IMR-90 (cell line): ENCODE data around the gene STON2. TPM values are rescaled to one million over a fixed set of nuclear protein-coding genes. Genes with fewer than 3 reads are reported as not detected.
A peak's percentile ranks its signal among the peaks of the same experiment; 100 is the strongest.

Experiments
- ATAC-seq: fragments of 200-7000 bp; cut with Tn5 transposase; 2 replicates; pipeline ENCODE4 v1.9.1; 2020; ENCODE audit warnings: low read depth, mild to moderate bottlenecking, moderate library complexity
- BruUV-seq: library from RNA; stranded (reverse); fragments of 400-500 nt; replicated peaks from 2 replicates; lab custom pipeline; 2021; lab: Mats Ljungman, UMichigan
- CTCF ChIA-PET: fragments of 300-600 bp; formaldehyde crosslinking; extraction: SDS; loops from one replicate; lab custom pipeline; 2021; ENCODE audit warnings: antibody characterized with exemption; lab: Yijun Ruan, JAX
- POLR2A ChIA-PET: fragments of 300-600 bp; sonication (Branson Sonifier 250); formaldehyde crosslinking; loops from one replicate; lab custom pipeline; 2022; ENCODE audit warnings: antibody characterized with exemption; ENCODE audit not compliant: unreplicated experiment; lab: Charles Lee
- DNase-seq: peaks from one replicate; pipeline ENCODE4 v3.0.0; 2013
- H2AFZ ChIP-seq: replicated peaks from 2 replicates; pipeline ENCODE3; 2013; ENCODE audit warnings: low read length, mild to moderate bottlenecking; ENCODE audit not compliant: poor library complexity
- H2AK5ac ChIP-seq: 2 replicates; pipeline ENCODE4 v1.6.1; 2013; ENCODE audit warnings: low read depth, low read length, inconsistent platforms
- H2AK9ac ChIP-seq: replicated peaks from 2 replicates; pipeline ENCODE3; 2013; ENCODE audit warnings: mild to moderate bottlenecking, low read depth, low read length, moderate library complexity; ENCODE audit not compliant: poor library complexity
- H2BK120ac ChIP-seq: 2 replicates; pipeline ENCODE4 v1.6.1; 2013; ENCODE audit warnings: low read depth, low read length, inconsistent platforms
- H2BK15ac ChIP-seq: 3 replicates; pipeline ENCODE4 v1.6.1; 2013; ENCODE audit warnings: low read depth, low read length, inconsistent platforms
- H2BK20ac ChIP-seq: 2 replicates; pipeline ENCODE4 v1.6.1; 2013; ENCODE audit warnings: low read depth, mild to moderate bottlenecking, inconsistent platforms, low read length, moderate library complexity
- H2BK5ac ChIP-seq: 2 replicates; pipeline ENCODE4 v1.6.1; 2013; ENCODE audit warnings: mild to moderate bottlenecking, low read depth, low read length, inconsistent platforms; ENCODE audit not compliant: poor library complexity, severe bottlenecking
- H3K14ac ChIP-seq: replicated peaks from 2 replicates; pipeline ENCODE4 v1.6.1; 2013; ENCODE audit warnings: low read depth, low read length, inconsistent platforms
- H3K18ac ChIP-seq: 2 replicates; pipeline ENCODE4 v1.6.1; 2013; ENCODE audit warnings: low read depth, low read length, control low read depth
- H3K23ac ChIP-seq: 2 replicates; pipeline ENCODE4 v1.6.1; 2013; ENCODE audit warnings: low read depth, low read length, inconsistent platforms
- H3K27ac ChIP-seq: 2 replicates; pipeline ENCODE4 v1.5.1; 2013; ENCODE audit warnings: mild to moderate bottlenecking, control low read depth, low read length; ENCODE audit not compliant: insufficient read depth
- H3K27me3 ChIP-seq: 2 replicates; pipeline ENCODE4 v1.6.1; 2013; ENCODE audit warnings: low read length; ENCODE audit not compliant: control insufficient read depth, insufficient read depth
- H3K36me3 ChIP-seq: 2 replicates; pipeline ENCODE4 v1.6.1; 2013; ENCODE audit warnings: low read length, mixed read lengths; ENCODE audit not compliant: control insufficient read depth, insufficient read depth
- H3K4ac ChIP-seq: 2 replicates; pipeline ENCODE4 v1.6.1; 2013; ENCODE audit warnings: low read depth, low read length, inconsistent platforms
- H3K4me1 ChIP-seq: 2 replicates; pipeline ENCODE4 v1.6.1; 2013; ENCODE audit warnings: low read length, mixed read lengths; ENCODE audit not compliant: control insufficient read depth, insufficient read depth
- H3K4me2 ChIP-seq: 2 replicates; pipeline ENCODE4 v1.6.1; 2013; ENCODE audit warnings: low read depth, mild to moderate bottlenecking, control low read depth, low read length, moderate library complexity
- H3K4me3 ChIP-seq: 2 replicates; pipeline ENCODE4 v1.5.1; 2013; ENCODE audit warnings: low read depth, mild to moderate bottlenecking, control low read depth, low read length, moderate library complexity; ENCODE audit not compliant: insufficient read depth
- H3K56ac ChIP-seq: 2 replicates; pipeline ENCODE4 v1.6.1; 2013; ENCODE audit warnings: low read length, inconsistent platforms; ENCODE audit not compliant: insufficient read depth; ENCODE audit errors: extremely low read depth
- H3K79me1 ChIP-seq, 2 experiments: 2 replicates each; pipeline ENCODE4 v1.6.1; 2013; ENCODE audit warnings: low read length in 2 of 2, inconsistent platforms in 1 of 2, low read depth in 1 of 2
- H3K9ac ChIP-seq: 2 replicates; pipeline ENCODE4 v1.6.1; 2013; ENCODE audit warnings: low read depth, low read length, control low read depth
- H3K9me1 ChIP-seq: 2 replicates; pipeline ENCODE4 v1.6.1; 2013; ENCODE audit warnings: low read length, inconsistent platforms; ENCODE audit not compliant: insufficient read depth
- H3K9me3 ChIP-seq: 2 replicates; pipeline ENCODE4 v1.6.1; 2013; ENCODE audit warnings: low read length; ENCODE audit not compliant: control insufficient read depth, insufficient read depth
- H4K20me1 ChIP-seq: 2 replicates; pipeline ENCODE4 v1.6.1; 2013; ENCODE audit warnings: low read length, inconsistent platforms; ENCODE audit not compliant: insufficient read depth
- H4K5ac ChIP-seq: 2 replicates; pipeline ENCODE4 v1.6.1; 2013; ENCODE audit warnings: mild to moderate bottlenecking, low read depth, low read length, control low read depth
- H4K8ac ChIP-seq, 2 experiments: 2 replicates each; pipeline ENCODE4 v1.6.1; 2013; ENCODE audit warnings: low read depth in 2 of 2, low read length in 2 of 2, control low read depth in 1 of 2, inconsistent platforms in 1 of 2
- H4K91ac ChIP-seq: 2 replicates; pipeline ENCODE4 v1.6.1; 2013; ENCODE audit warnings: low read depth, low read length, inconsistent platforms; ENCODE audit not compliant: insufficient read depth
- CHD1 ChIP-seq: IDR thresholded peaks from 2 replicates; pipeline ENCODE4 v1.6.1; 2012; ENCODE audit warnings: low read depth, low read length, improper control_type of control experiment
- CTCF ChIP-seq: conservative IDR thresholded peaks from 2 replicates; pipeline ENCODE4 v1.5.1; 2012; ENCODE audit warnings: mild to moderate bottlenecking, low read depth, low read length, improper control_type of control experiment
- ELK1 ChIP-seq: fragments of 150-350 bp; IDR thresholded peaks from 2 replicates; pipeline ENCODE4 v1.6.1; 2016; ENCODE audit warnings: low read depth, mild to moderate bottlenecking, low read length, moderate library complexity, borderline replicate concordance
- FOS ChIP-seq: fragments of 150-350 bp; IDR thresholded peaks from 2 replicates; pipeline ENCODE4 v1.6.1; 2016; ENCODE audit warnings: low read depth, low read length
- MAZ ChIP-seq: IDR thresholded peaks from 2 replicates; pipeline ENCODE4 v1.6.1; 2012; ENCODE audit warnings: low read depth, mild to moderate bottlenecking, low read length, improper control_type of control experiment, moderate library complexity, borderline replicate concordance
- MXI1 ChIP-seq: IDR thresholded peaks from 2 replicates; pipeline ENCODE4 v1.6.1; 2012; ENCODE audit warnings: low read depth, mild to moderate bottlenecking, low read length, moderate library complexity, borderline replicate concordance
- NFE2L2 ChIP-seq: fragments of 150-350 bp; IDR thresholded peaks from 2 replicates; pipeline ENCODE4 v1.6.1; 2016; ENCODE audit warnings: low read depth, mild to moderate bottlenecking, low read length
- POLR2A ChIP-seq: IDR thresholded peaks from 2 replicates; pipeline ENCODE4 v1.6.1; 2012; ENCODE audit warnings: mild to moderate bottlenecking, low read depth, low read length
- RAD21 ChIP-seq: IDR thresholded peaks from 2 replicates; pipeline ENCODE4 v1.6.1; 2012; ENCODE audit warnings: low read length, improper control_type of control experiment
- SMC3 ChIP-seq: fragments of 150-350 bp; IDR thresholded peaks from 2 replicates; pipeline ENCODE4 v1.6.1; 2016; ENCODE audit warnings: low read depth, mild to moderate bottlenecking, antibody characterized with exemption, low read length, moderate library complexity
- USF2 ChIP-seq: fragments of 150-350 bp; IDR thresholded peaks from 2 replicates; pipeline ENCODE4 v1.6.1; 2017; ENCODE audit warnings: mild to moderate bottlenecking, antibody characterized with exemption, low read length, low read depth
- WGBS, 2 experiments: methylation state at CpG; one replicate each; pipeline versions ENCODE4 v1.1.5 to v1.1.7; 2013; ENCODE audit warnings: missing lambda C conversion rate in 2 of 2; ENCODE audit not compliant: insufficient read length in 1 of 2; ENCODE audit errors: extremely low coverage in 2 of 2; 5-methylcytosine and 5-hydroxymethylcytosine counted together
- dilution Hi-C: fragments of 300-500 bp; cut with HindIII; formaldehyde crosslinking; loops from one replicate; pipeline ENCODE4 v1.14.3; 2018; ENCODE audit warnings: low sequenced_read_pairs; ENCODE audit not compliant: unreplicated experiment
- in situ Hi-C: fragments of 300-500 bp; cut with MboI; formaldehyde crosslinking; loops from 3 replicates; pipeline ENCODE4 v1.14.3; 2019; ENCODE audit warnings: low sequenced_read_pairs, inconsistent platforms, mixed read lengths
- intact Hi-C: fragments of 100-400 bp; cut with micrococcal nuclease; formaldehyde crosslinking; loops from 2 replicates; pipeline ENCODE4 v1.10.0; 2022
- polyA plus RNA-seq, 3 experiments: library from polyadenylated mRNA; depleted of rRNA; stranded (reverse); fragments of >200 nt; gene quantifications; 2 replicates each; pipeline ENCODE4 v1.2.3, GENCODE V29; 2012; ENCODE audit warnings: low replicate concordance in 1 of 3
- total RNA-seq: library from RNA; depleted of rRNA; stranded (reverse); fragments of >200 nt; gene quantifications from 2 replicates; pipeline ENCODE4 v1.2.3, GENCODE V29; 2012

STON2 gene
- total and polyA plus RNA-seq, 2 of the 4 experiments (the other 2 are of a cell fraction) = not detected

- Histone ChIP-seq H2AK9ac (peak overlapping the region; percentile 63), H3K27ac (peak overlapping the region; percentile 90), H3K18ac (peak overlapping the region; percentile 76), H3K9me3 (no peaks in the 10 kb centered on the region), H2AK5ac (peak overlapping the region; percentile 48; the same call in 1 of the 2 replicates), H2BK15ac (peak overlapping the region; percentile 15; the same call in 1 of the 3 replicates), H2AFZ (peak overlapping the region; percentile 79), H3K4me2 (peak overlapping the region; percentile 75), H3K4ac (peak overlapping the region; percentile 91), H4K91ac (peak overlapping the region; percentile 83), H3K4me3 (peak overlapping the region; percentile 56), H4K8ac (peak overlapping the region; percentile 82 to 90), H3K9ac (peak overlapping the region; percentile 84), H2BK120ac (peak overlapping the region; percentile 36), H3K56ac (peak overlapping the region; percentile 97), H3K79me1 (peaks cover 2 to 11% of the 10 kb centered on the region in 2 experiments; a peak in 3 of 4 replicates), H3K9me1 (no peaks in the 10 kb centered on the region; the same call in 1 of the 2 replicates), H2BK20ac (no peak overlapping the region), H3K14ac (peak overlapping the region; percentile 96), H3K36me3 (peaks cover 8% of the 10 kb centered on the region), H2BK5ac (peak overlapping the region; percentile 79), H3K23ac (peak overlapping the region; percentile 93), H3K4me1 (no peaks in the 10 kb centered on the region; the same call in 1 of the 2 replicates), H4K20me1 (0 out of 2 replicates have a peak, but pooled peaks cover 3% of the 10 kb centered on the region), H3K27me3 (no peaks in the 10 kb centered on the region), H4K5ac (peak overlapping the region; percentile 29)
- dilution Hi-C loops (no loop called here), in situ Hi-C loops (no loop called here), intact Hi-C loops (loop anchor here (1.0 to 5.0 kb wide), 2 partner anchors 47 to 265 kb away; no protein-coding TSS in a partner anchor)
- POLR2A ChIA-PET = interaction anchor here (0.6 to 0.9 kb wide), 4 partner anchors 27 to 348 kb away, joined by 3 to 6 read pairs (median 4); no protein-coding TSS in a partner anchor
- ATAC-seq = peak; percentile 65
- no TSS peak for BruUV-seq
- whole genome bisulfite sequencing, 2 experiments = 0% methylated on average over 13 of the region's 29 CpGs; no CpG with 5 or more reads in 1 of the 2 experiments
- peak; percentile 48; the same call in 1 of the 2 replicates for TF ChIP-seq MAZ
- TF ChIP-seq RAD21 = no peak
- no peak for TF ChIP-seq CTCF
- TF ChIP-seq MXI1 = peak; percentile 88; the same call in 1 of the 2 replicates
- peak; percentile 99 for TF ChIP-seq POLR2A
- no peak for TF ChIP-seq SMC3
- 0 out of 2 replicates have a peak, but pooled peaks have one; percentile 8 for TF ChIP-seq FOS
- peak; percentile 96; the same call in 1 of the 2 replicates for TF ChIP-seq CHD1
- TF ChIP-seq NFE2L2 = peak; percentile 20; the same call in 1 of the 2 replicates
- TF ChIP-seq ELK1 = no peak
- no peak for TF ChIP-seq USF2
- DNase-seq = peak; percentile 98
- CTCF ChIA-PET = interaction anchor here (0.5 kb wide), 1 partner anchor 25 kb away, joined by 3 read pairs; no protein-coding TSS in a partner anchor
These were observed 180.8 kb downstream of the STON2 start for GRCh38 chr14:81219210-81219758.
